Measurements from ENCODE around the gene CLCC1.

DNA sequence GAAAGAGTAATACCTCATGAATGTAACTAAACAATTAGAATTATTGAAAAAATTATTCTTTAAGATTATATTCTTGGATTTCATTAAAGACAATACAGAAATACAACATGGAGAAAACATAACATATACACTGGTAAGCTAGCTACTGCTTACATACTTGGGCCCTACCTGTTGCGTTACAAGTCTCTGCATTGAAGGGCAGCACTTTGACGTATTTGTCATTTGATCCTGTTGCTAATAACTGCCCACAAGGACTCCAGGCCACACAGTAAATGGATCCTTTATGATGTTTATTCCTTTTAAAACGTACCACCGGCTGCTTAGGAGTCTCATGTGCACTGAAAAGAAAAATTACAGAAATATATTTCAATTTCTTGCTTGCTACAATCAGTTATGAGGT, 19.8 kb upstream of the CLCC1 start:
- TF ChIP-seq FOXK2 (IDR thresholded peaks at IDR 0.05) (no peak), SP1 (IDR thresholded peaks at IDR 0.05) (no peak), TARDBP (IDR thresholded peaks at IDR 0.05) (no peak), BHLHE40 (IDR thresholded peaks at IDR 0.05; ENCODE audit: borderline replicate concordance) (no peak), FOXA1 (IDR thresholded peaks at IDR 0.05) (no peak), ELF4 (IDR thresholded peaks at IDR 0.05) (no peak), SUZ12 (IDR thresholded peaks at IDR 0.05) (no peak), ARNT (IDR thresholded peaks at IDR 0.05) (no peak), HDGF (IDR thresholded peaks at IDR 0.05; ENCODE audit: borderline replicate concordance) (no peak), NFRKB (IDR thresholded peaks at IDR 0.05) (no peak)
